WTC11 (cell line): Measurements from ENCODE around the gene C11orf54. TPM values are rescaled to one million over a fixed set of nuclear protein-coding genes. Genes with fewer than 3 reads are reported as not detected.

Experiments
- ATAC-seq: fragments of 200-7000 bp; cut with Tn5 transposase; 2 replicates; pipeline ENCODE4 v1.10.0; 2021; ENCODE audit warnings: mild to moderate bottlenecking, moderate library complexity
- CTCF ChIA-PET: fragments of 300-600 bp; sonication (Branson Sonifier 250); formaldehyde crosslinking; loops from one replicate; lab custom pipeline; 2021; ENCODE audit warnings: antibody characterized with exemption; lab: Charles Lee
- POLR2A ChIA-PET: fragments of 350-600 bp; sonication (Branson Sonifier 250); formaldehyde crosslinking; loops from one replicate; lab custom pipeline; 2021; ENCODE audit warnings: antibody characterized with exemption; lab: Charles Lee
- DNase-seq: peaks from one replicate; pipeline ENCODE4 v3.0.0; 2021; ENCODE audit warnings: low spot score
- H3K27ac Mint-ChIP-seq: 2 replicates; pipeline ENCODE4 v1.8.0; 2021; ENCODE audit warnings: mixed read lengths
- H3K27me3 Mint-ChIP-seq: 2 replicates; pipeline ENCODE4 v1.8.0; 2021; ENCODE audit warnings: low read depth, mild to moderate bottlenecking, moderate library complexity, mixed read lengths
- H3K36me3 Mint-ChIP-seq: 2 replicates; pipeline ENCODE4 v1.8.0; 2021; ENCODE audit warnings: mixed read lengths
- H3K4me1 Mint-ChIP-seq: 2 replicates; pipeline ENCODE4 v1.8.0; 2022; ENCODE audit warnings: mixed read lengths
- H3K4me3 Mint-ChIP-seq: 2 replicates; pipeline ENCODE4 v1.8.0; 2021; ENCODE audit warnings: mild to moderate bottlenecking, moderate library complexity, mixed read lengths
- H3K9me3 Mint-ChIP-seq: 2 replicates; pipeline ENCODE4 v1.8.0; 2021; ENCODE audit warnings: mixed read lengths
- ATF6 ChIP-seq: sonication (generic); formaldehyde crosslinking; IDR thresholded peaks from 2 replicates; pipeline ENCODE4 v1.8.1; 2023; ENCODE audit warnings: mild to moderate bottlenecking, missing genetic modification reagents
- CREM ChIP-seq: sonication (generic); formaldehyde crosslinking; IDR thresholded peaks from 2 replicates; pipeline ENCODE4 v1.8.1; 2022; ENCODE audit warnings: mild to moderate bottlenecking, missing genetic modification reagents, moderate library complexity
- ELF4 ChIP-seq: sonication (generic); formaldehyde crosslinking; IDR thresholded peaks from 2 replicates; pipeline ENCODE4 v1.8.1; 2022; ENCODE audit warnings: low read depth, mild to moderate bottlenecking, moderate library complexity, missing genetic modification reagents
- EMX1 ChIP-seq: fragments of 250-450 bp; sonication (Bioruptor Pico); IDR thresholded peaks from 2 replicates; pipeline ENCODE4 v1.8.0; 2021; ENCODE audit warnings: mild to moderate bottlenecking
- ERG ChIP-seq: fragments of 250-450 bp; sonication (Bioruptor Pico); IDR thresholded peaks from 2 replicates; pipeline ENCODE4 v1.8.0; 2021; ENCODE audit warnings: mild to moderate bottlenecking
- ESRRA ChIP-seq: sonication (generic); formaldehyde crosslinking; IDR thresholded peaks from 2 replicates; pipeline ENCODE4 v1.8.1; 2022; ENCODE audit warnings: mild to moderate bottlenecking, missing genetic modification reagents, borderline replicate concordance
- FOXK1 ChIP-seq: sonication (generic); formaldehyde crosslinking; IDR thresholded peaks from 2 replicates; pipeline ENCODE4 v1.8.0; 2022; ENCODE audit warnings: mild to moderate bottlenecking, moderate library complexity, missing genetic modification reagents
- FOXP4 ChIP-seq: sonication (generic); formaldehyde crosslinking; IDR thresholded peaks from 2 replicates; pipeline ENCODE4 v1.8.0; 2022; ENCODE audit warnings: mild to moderate bottlenecking, missing genetic modification reagents
- GRHL2 ChIP-seq: fragments of 250-450 bp; sonication (Bioruptor Pico); IDR thresholded peaks from 2 replicates; pipeline ENCODE4 v1.8.0; 2022; ENCODE audit warnings: mild to moderate bottlenecking, moderate library complexity; ENCODE audit not compliant: insufficient replicate concordance, severe bottlenecking
- IRF2 ChIP-seq: sonication (generic); formaldehyde crosslinking; IDR thresholded peaks from 2 replicates; pipeline ENCODE4 v1.8.0; 2022; ENCODE audit warnings: low read depth, missing genetic modification reagents, borderline replicate concordance
- JUN ChIP-seq: sonication (generic); formaldehyde crosslinking; IDR thresholded peaks from 2 replicates; pipeline ENCODE4 v1.8.0; 2023; ENCODE audit warnings: mild to moderate bottlenecking, missing genetic modification reagents
- MLX ChIP-seq: sonication (generic); formaldehyde crosslinking; IDR thresholded peaks from 2 replicates; pipeline ENCODE4 v1.8.1; 2023; ENCODE audit warnings: mild to moderate bottlenecking, missing genetic modification reagents, moderate library complexity
- NR1H2 ChIP-seq: sonication (generic); formaldehyde crosslinking; IDR thresholded peaks from 2 replicates; pipeline ENCODE4 v1.9.0; 2021; ENCODE audit warnings: mild to moderate bottlenecking, moderate library complexity, missing genetic modification reagents
- SMAD4 ChIP-seq: sonication (generic); formaldehyde crosslinking; IDR thresholded peaks from 2 replicates; pipeline ENCODE4 v1.8.0; 2022; ENCODE audit warnings: mild to moderate bottlenecking, missing genetic modification reagents
- SP1 ChIP-seq: sonication (generic); formaldehyde crosslinking; conservative IDR thresholded peaks from 2 replicates; pipeline ENCODE4 v1.8.1; 2022; ENCODE audit warnings: missing genetic modification reagents
- USF1 ChIP-seq: sonication (generic); formaldehyde crosslinking; IDR thresholded peaks from 2 replicates; pipeline ENCODE4 v1.8.0; 2022; ENCODE audit warnings: mild to moderate bottlenecking, missing genetic modification reagents
- ZNF219 ChIP-seq: sonication (generic); formaldehyde crosslinking; IDR thresholded peaks from 2 replicates; pipeline ENCODE4 v1.8.0; 2023; ENCODE audit warnings: missing genetic modification reagents, mild to moderate bottlenecking, borderline replicate concordance
- ZNF263 ChIP-seq: sonication (generic); formaldehyde crosslinking; IDR thresholded peaks from 2 replicates; pipeline ENCODE4 v1.8.1; 2022; ENCODE audit warnings: low read depth, mild to moderate bottlenecking, moderate library complexity, missing genetic modification reagents
- ZNF423 ChIP-seq: fragments of 250-450 bp; sonication (Bioruptor Pico); IDR thresholded peaks from 2 replicates; pipeline ENCODE4 v2.1.2; 2022; ENCODE audit warnings: mild to moderate bottlenecking, moderate library complexity
- ZNF425 ChIP-seq: fragments of 250-450 bp; sonication (Bioruptor Pico); conservative IDR thresholded peaks from 2 replicates; pipeline ENCODE4 v1.9.0; 2021; ENCODE audit warnings: mild to moderate bottlenecking
- ZNF512 ChIP-seq: sonication (generic); formaldehyde crosslinking; IDR thresholded peaks from 2 replicates; pipeline ENCODE4 v1.8.1; 2022; ENCODE audit warnings: missing genetic modification reagents, borderline replicate concordance
- ZNF671 ChIP-seq: fragments of 250-450 bp; sonication (Bioruptor Pico); IDR thresholded peaks from 2 replicates; pipeline ENCODE4 v1.8.0; 2021; ENCODE audit warnings: mild to moderate bottlenecking
- total RNA-seq: library from RNA; stranded (reverse); gene quantifications from 3 replicates; pipeline ENCODE4 v1.2.3, GENCODE V29; 2021

C11orf54 gene
- total RNA-seq, 1 experiment from 2014 or later, result 25.4 TPM

- TF ChIP-seq ZNF512 (CRISPR knock-in tag) (no peak), MLX (CRISPR knock-in tag) (no peak), FOXK1 (no peak; the same call in 1 of the 2 replicates), ZNF671 (CRISPR knock-in tag) (peak; percentile 93), NR1H2 (CRISPR knock-in tag) (peak; percentile 19; the same call in 1 of the 2 replicates), ERG (CRISPR knock-in tag) (peak; percentile 96), CREM (0 out of 2 replicates have a peak, but pooled peaks have one; percentile 26)
Observed at GRCh38 chr11:93741094-93741881, at the start of gene C11orf54, which contains the start of gene TAF1D (continued).

GRCh38 chr11:93694109-93694508 is 47.4 kb upstream of the C11orf54 start:
- ATAC-seq, result no peak
- H3K4me3 Mint-ChIP-seq, result no peak overlapping the region
- H3K27ac Mint-ChIP-seq, result no peak overlapping the region
- ChIA-PET CTCF (no interaction called here), POLR2A (no interaction called here)
- no peak for DNase-seq
- peaks cover 61% of the 10 kb centered on the region for H3K36me3 Mint-ChIP-seq
- TF ChIP-seq IRF2 (CRISPR knock-in tag) (no peak), ZNF512 (CRISPR knock-in tag) (no peak), SMAD4 (CRISPR knock-in tag) (no peak), JUN (CRISPR knock-in tag) (no peak), ESRRA (CRISPR knock-in tag) (no peak), FOXP4 (CRISPR knock-in tag) (no peak), GRHL2 (no peak), SP1 (no peak), ZNF263 (CRISPR knock-in tag) (no peak), ZNF219 (CRISPR knock-in tag) (no peak), ATF6 (CRISPR knock-in tag) (no peak), ZNF425 (CRISPR knock-in tag) (no peak), EMX1 (CRISPR knock-in tag) (no peak), USF1 (CRISPR knock-in tag) (no peak), ELF4 (CRISPR knock-in tag) (no peak), ZNF423 (CRISPR knock-in tag) (no peak)
- no peaks in the 10 kb centered on the region for H3K27me3 Mint-ChIP-seq
- H3K9me3 Mint-ChIP-seq, result no peaks in the 10 kb centered on the region
- no peaks in the 10 kb centered on the region for H3K4me1 Mint-ChIP-seq
